IPS-18c (cell line): Measurements from ENCODE around the gene LITAFD.
"Not testable (repeated sequence)": the region's sequence is repeated elsewhere in the genome, so short reads cannot be mapped to it uniquely, and the experiment has no call there.

Experiments used
- H3K4me3 ChIP-seq: 2 replicates; pipeline ENCODE4 v1.7.0; 2013; ENCODE audit warnings: low read depth, mild to moderate bottlenecking, low read length, moderate library complexity; ENCODE audit not compliant: insufficient read depth
- H3K9me3 ChIP-seq: one replicate; pipeline ENCODE4 v1.6.1; 2013; ENCODE audit warnings: mild to moderate bottlenecking, low read length, moderate library complexity; ENCODE audit not compliant: control insufficient read depth, insufficient read depth

The LITAFD gene

GRCh38 chr16:8867216-8867931 is 14.8 kb upstream of the LITAFD start:
- Histone ChIP-seq H3K9me3 (no peaks in the 10 kb centered on the region), H3K4me3 (peak overlapping the region; percentile 69)

DNA sequence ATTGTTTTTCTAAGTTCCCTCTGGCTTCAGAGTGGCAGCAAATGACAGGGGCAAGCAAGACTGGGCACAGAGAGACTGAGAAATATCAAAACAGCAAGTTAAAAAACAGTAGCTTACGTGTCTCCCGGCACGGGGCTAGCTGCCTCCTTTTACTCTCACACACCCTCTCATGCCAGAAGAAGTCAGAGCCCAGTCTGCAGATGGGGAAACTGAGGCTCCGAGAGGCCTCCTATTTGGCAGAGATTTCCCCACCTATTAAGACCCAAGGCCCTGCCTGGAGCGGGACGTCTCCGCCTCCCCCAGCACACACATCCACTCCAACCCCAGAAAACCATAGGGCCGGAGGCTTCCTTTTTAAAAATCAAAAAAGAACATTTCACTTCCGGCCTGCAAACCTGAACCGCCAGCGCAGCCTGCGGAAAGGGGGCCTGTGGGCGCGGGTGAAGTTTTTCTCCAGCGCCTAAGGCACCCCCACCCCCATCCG is 14.2 kb upstream of the LITAFD start:
- Histone ChIP-seq H3K4me3 (peak overlapping the region; percentile 69), H3K9me3 (no peaks in the 10 kb centered on the region)

DNA sequence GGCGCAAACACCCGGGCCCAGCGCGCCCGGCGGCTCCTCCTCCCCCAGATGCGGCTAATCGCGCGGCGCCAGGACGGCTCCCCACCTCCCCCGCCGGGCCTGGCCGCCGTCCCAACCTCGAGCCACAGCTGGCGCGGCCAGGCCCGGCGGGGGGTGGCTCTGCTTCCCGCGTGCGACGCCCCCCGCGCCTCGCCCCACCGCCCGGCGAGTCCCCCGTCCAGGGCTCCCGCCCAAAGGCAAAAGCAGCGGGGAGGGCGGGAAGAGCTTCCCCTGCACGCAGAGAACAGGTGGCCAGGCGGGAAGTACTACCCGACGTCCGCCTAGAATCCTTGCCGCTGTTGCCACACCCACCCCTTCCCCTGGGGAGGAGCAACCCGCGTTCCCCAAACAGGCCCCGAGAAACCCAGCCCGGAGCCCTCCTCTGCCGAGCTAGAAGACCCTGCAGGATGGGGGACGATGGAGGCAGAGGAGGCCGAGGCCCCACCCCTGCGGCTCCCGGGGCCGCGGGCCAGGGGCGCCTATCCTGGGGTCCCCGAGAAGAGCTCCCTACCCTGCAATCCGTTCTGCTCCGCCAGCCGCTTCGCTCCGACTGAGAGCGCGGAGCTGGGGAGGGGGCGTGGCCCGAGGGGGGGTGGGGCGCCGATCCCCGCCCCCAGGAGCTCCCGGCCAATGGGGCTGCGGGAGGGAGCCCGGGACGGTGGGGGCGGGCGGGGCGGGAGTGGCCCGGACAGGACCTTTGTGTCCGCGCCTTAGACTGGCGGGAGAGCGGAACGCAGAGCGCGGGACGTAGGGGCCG is 13.5 kb upstream of the LITAFD start, which contains the start of gene CARHSP1:
Gene CARHSP1 (minus strand): TSS at position 591 of the 796 bp plus-strand sequence. CDS start 9,678 bp downstream, outside the sequence.
- no peaks in the 10 kb centered on the region for H3K9me3 ChIP-seq
- H3K4me3 ChIP-seq = peak within 1 kb of the TSS; percentile 69

- peak overlapping the region; percentile 59 for H3K4me3 ChIP-seq
- no peaks in the 10 kb centered on the region for H3K9me3 ChIP-seq
Measured at GRCh38 chr16:8869212-8869987, 12.8 kb upstream of the LITAFD start.

DNA sequence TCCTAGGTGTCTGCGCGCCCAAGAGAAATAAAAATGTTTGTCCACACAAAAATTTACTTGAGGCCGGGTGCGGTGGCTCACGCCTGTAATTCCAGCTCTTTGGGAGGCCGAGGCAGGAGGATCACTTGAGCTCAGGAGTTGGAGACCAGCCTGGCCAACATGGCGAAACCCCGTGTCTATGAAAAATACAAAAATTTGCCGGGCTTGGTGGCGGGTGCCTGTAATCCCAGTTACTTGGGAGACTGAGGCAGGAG is 12.2 kb upstream of the LITAFD start:
- H3K4me3 ChIP-seq, H3K9me3 ChIP-seq: not testable (repeated sequence)

DNA sequence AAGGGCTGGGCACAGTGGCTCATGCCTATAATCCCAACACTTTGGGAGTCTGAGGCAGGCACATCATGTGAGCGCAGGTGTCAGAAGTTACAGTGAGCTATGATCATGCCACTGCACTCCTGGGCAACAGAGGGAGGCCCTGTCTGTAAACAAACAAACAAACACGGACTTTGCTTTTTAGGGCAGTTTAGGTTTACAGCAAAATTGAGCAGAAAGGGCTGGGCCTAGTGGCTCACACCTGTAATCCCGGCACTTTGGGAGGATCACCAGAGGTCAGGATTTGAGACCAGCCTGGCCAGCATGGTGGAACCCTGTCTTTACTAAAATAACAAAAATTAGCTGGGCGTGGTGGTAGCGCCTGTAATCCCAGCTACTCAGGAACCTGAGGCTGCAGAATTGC is 10.1 kb upstream of the LITAFD start:
- Histone ChIP-seq H3K9me3 (no peaks in the 10 kb centered on the region), H3K4me3 (no peak overlapping the region)

DNA sequence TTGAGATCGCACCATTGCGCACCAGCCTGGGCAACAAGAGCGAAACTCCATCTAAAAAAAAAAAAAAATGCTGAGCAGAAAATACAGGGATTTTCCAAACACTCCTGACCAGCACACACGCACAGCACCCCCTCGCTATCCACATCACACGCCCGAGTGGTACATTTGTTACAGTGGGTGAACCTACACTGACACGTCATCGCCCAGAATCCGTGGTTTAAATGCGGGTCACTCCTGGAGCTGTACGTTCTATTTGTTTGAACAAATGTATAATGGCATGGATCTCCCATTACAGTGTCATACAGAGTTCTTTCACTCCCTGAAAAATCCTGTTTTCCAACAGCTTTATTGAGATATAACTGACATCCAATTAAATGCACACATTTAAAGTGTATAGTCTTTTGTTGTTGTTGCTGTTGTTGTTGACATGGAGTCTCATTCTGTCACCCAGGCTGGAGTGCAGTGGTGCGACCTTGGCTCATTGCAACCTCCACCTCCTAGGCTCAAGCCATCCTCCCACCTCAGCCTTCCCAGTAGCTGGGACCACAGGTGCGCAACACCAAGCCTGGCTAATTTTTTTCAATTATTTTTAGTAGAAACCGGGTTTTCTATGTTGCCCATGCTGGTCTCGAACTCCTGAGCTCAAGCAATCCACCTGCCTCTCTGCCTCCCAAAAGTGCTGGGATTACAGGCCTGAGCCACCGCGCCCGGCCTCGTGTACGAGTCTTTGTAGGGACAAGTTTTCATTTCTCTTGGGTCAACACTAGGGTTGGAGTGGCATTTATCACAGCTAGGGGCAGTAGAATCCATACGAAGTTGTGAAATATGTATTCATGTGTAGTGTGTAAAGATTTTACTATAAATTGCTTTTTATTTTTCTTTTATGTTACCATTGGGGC is 8.9 kb upstream of the LITAFD start:
- Histone ChIP-seq H3K4me3 (no peak overlapping the region), H3K9me3 (no peaks in the 10 kb centered on the region)

- H3K9me3 ChIP-seq, H3K4me3 ChIP-seq: not testable (repeated sequence)
Measured at GRCh38 chr16:8873866-8874195, 8.3 kb upstream of the LITAFD start.

- H3K4me3 ChIP-seq = no peak overlapping the region
- no peaks in the 10 kb centered on the region for H3K9me3 ChIP-seq
Measured at GRCh38 chr16:8874388-8874787, 7.8 kb upstream of the LITAFD start.

GRCh38 chr16:8875317-8875716 is 6.8 kb upstream of the LITAFD start:
- H3K4me3 ChIP-seq, H3K9me3 ChIP-seq: not testable (repeated sequence)

DNA sequence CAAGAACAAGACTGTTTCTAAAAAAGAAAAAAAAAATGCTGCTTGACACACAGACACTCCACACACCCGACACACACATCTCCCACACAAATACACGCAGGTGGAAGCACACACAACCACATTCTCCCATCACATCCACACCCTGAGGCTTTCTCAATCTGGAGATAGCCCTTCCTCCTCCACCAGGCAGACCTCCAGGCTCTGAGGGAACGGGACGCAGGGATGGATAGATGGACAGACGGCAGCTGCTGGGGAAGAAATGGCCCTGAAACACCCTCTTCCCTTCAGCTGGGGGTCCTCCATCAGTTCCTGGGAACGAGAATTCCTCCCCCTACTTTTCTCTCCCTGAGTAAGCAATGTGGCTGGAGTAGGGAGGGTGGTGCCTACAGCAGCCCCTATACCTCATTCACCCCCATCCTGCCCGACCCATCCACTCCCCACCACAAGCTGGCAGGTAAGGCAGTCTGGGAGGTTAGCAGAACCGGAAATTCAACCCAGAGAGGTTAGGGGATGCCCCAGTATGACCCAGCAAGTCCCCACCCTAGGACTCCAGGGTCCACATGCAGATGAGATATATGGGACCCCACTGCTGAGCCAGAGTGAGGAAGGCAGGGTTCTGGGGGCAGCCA is 4.1 kb upstream of the LITAFD start:
- Histone ChIP-seq H3K9me3 (no peaks in the 10 kb centered on the region), H3K4me3 (0 out of 2 replicates have a peak overlapping the region, but pooled peaks have one; percentile 20)

- H3K9me3 ChIP-seq = no peaks in the 10 kb centered on the region
Measured at GRCh38 chr16:8878523-8878911, 3.6 kb upstream of the LITAFD start.

GRCh38 chr16:8880839-8881510 is 1.2 kb upstream of the LITAFD start:
- no peaks in the 10 kb centered on the region for H3K9me3 ChIP-seq
- H3K4me3 ChIP-seq = no peak overlapping the region

More at GRCh38 chr16:8878523-8878911, 3.6 kb upstream of the LITAFD start:
- no peak overlapping the region for H3K4me3 ChIP-seq

DNA sequence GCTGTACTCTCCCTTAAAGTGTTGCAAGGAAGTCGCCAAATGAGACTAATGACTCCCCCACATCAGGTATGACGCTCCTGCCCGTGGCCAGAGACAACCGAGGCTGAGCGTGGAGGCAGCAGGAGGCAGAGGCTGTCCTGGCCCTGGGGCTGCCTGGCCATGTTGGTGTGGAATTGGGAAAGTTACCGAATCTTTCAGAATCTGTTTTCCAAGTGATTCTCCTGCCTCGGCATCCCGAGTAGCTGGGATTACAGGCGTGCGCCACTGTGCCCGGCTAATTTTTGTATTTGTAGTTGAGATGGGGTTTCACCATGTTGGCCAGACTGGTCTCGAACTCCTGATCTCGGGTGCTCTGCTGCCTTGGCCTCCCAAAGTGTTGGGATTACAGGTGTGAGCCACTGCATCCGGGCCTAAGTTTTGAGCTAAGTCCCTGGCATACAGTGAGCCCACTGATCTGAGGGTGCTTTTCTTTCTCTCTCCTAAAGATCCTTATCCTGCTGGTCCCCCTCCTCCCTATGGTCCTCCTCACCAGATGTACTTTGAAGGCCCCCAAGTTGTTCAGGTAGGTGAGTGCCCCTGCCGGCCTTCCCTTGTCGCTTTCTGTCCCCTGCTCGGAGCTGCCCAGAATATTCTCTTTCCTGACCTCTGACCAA is 700 bp downstream of the LITAFD start:
- no peak overlapping the region for H3K4me3 ChIP-seq

DNA sequence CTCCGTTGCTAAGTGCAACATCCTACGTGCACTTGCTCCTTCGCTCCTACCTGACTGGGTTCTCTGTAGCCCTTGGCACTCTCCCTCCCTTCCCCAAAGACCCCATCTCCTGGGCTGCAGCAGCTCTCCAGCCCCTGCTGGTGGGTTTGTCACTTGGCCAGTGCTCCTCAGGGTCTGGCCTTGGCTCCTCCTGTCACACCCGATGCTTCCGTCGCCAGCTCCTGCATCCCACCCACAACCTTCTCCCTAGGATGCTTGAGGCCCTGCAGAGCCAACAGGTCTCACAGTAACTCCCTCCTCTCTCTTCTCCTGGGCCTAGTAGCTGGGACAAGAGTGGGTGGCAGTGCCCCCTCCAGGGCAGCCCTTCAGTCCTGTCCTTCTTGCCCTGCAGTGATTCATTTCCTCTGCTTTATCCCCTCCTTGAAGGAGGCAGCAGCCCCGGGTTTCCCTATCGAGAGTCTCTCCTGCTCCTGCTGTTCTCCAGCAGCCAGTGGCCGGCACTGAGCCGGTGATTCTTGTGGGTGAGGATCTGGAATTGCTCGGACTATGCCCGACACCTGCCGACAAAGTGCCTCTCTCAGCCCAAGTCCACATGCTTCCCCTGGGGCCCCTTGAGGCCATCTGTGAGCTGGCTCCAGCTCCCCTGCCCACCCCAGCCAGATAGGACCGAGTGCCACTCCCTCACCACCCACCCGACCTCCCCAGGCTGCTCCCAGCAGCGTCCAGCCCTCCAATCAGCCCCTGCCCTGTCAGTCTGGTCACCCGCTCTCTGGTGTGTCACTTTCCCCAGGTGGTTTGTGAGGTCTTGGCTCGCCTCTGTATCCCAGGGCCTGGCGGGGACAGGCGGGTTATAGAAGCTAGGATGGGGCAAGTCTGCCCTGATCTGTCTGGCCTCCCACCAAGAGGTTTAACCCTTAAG is 3.8 kb downstream of the LITAFD start:
- no peak overlapping the region for H3K4me3 ChIP-seq
- H3K9me3 ChIP-seq = peaks cover 2% of the 10 kb centered on the region

More for the DNA sequence above, 700 bp downstream of the LITAFD start:
- H3K9me3 ChIP-seq = no peaks in the 10 kb centered on the region
